LNCAP (cell line): ENCODE measurements around the gene BLOC1S1.

ENCODE experiments used
- TF ChIP-seq, protein P1 (sequence below): fragments of 450-650 bp; IDR thresholded peaks from 2 replicates; pipeline ENCODE4 v1.5.1; 2017; ENCODE audit warnings: mild to moderate bottlenecking

Gene BLOC1S1

GRCh38 chr12:55722948-55723347, 7.1 kb downstream of the BLOC1S1 start:
- TF ChIP-seq, protein P1, sequence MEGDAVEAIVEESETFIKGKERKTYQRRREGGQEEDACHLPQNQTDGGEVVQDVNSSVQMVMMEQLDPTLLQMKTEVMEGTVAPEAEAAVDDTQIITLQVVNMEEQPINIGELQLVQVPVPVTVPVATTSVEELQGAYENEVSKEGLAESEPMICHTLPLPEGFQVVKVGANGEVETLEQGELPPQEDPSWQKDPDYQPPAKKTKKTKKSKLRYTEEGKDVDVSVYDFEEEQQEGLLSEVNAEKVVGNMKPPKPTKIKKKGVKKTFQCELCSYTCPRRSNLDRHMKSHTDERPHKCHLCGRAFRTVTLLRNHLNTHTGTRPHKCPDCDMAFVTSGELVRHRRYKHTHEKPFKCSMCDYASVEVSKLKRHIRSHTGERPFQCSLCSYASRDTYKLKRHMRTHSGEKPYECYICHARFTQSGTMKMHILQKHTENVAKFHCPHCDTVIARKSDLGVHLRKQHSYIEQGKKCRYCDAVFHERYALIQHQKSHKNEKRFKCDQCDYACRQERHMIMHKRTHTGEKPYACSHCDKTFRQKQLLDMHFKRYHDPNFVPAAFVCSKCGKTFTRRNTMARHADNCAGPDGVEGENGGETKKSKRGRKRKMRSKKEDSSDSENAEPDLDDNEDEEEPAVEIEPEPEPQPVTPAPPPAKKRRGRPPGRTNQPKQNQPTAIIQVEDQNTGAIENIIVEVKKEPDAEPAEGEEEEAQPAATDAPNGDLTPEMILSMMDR: no peak

GRCh38 chr12:55723516-55724225, 7.8 kb downstream of the BLOC1S1 start:
- TF ChIP-seq, protein P1: no peak

GRCh38 chr12:55724226-55724939, 8.5 kb downstream of the BLOC1S1 start:
- TF ChIP-seq, protein P1: peak; percentile 62

GRCh38 chr12:55724940-55725309, 9.1 kb downstream of the BLOC1S1 start:
- TF ChIP-seq, protein P1: no peak

DNA sequence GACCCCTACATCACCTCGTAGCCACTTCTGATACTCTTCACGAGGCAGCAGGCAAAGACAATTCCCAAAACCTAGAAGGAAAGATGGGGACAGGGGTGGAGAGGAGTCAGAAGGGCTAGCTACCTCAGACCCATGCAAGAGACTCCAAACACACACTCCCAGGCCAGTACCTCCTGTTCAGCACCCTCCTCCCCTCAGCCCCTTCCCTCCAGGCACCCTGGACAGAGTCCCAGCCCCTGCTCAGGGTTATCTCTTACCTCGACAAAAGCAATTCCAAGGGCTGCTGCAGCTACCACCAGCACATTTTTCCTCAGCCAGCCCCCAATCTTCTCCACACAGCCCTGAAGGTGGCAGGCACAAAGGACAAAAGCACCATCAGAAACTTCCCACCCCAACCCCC, 9.7 kb downstream of the BLOC1S1 start:
- TF ChIP-seq, protein P1: no peak

- TF ChIP-seq, protein P1: no peak
Measured at GRCh38 chr12:55726971-55727370, 11.1 kb downstream of the BLOC1S1 start.

- TF ChIP-seq, protein P1: no peak
Measured at GRCh38 chr12:55727643-55728185, 11.9 kb downstream of the BLOC1S1 start.
